GM19099 (cell line): ENCODE results near the gene TLR9.

Experiments
- POLR2A ChIP-seq: IDR thresholded peaks from 3 replicates; pipeline ENCODE4 v1.6.1; 2011; ENCODE audit warnings: low read depth; ENCODE audit not compliant: insufficient read length; ENCODE audit errors: extremely low read depth

TLR9 gene

DNA sequence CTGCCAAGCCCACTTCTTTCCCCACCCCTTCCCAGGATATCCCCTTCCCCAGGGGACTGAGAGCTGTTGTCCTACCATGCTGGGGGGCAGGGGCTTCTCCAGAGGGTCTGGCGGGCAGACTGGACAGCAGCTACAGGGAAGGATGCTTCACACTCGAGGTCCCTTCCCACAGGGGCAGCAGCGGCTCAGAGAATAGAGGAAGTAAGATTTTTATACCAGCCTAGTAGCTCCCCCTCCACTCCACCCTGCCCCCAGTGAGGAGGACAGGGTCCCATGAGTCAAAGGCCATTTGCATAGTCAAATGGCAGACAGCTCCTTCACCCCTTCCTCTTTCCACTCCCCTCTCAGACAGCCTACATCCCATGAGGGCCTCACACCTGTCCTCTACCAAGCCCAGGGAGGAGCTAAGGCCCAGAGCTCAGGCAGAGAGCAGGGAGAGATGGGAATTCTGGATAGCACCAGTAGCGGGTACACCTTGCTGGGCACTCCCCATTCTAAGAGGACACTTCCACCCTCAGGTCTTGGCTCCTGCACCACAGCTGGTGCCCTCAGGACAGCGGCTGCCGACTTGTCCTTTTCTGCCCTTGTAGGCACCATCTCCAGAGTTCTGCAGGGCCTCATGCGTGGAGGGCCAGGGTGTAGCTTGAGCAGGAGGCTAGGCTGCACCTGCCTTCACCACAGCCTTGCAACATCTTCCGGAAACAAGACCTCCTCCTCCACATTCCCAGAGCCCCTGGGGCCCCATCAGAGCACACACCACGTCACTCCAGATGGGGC is at the start of gene TLR9:
Gene TLR9, minus strand, starts transcription at position 194 of the 777 bp plus-strand sequence. Its CDS starts 116 bp downstream, at position 78.
- TF ChIP-seq POLR2A, result peak; percentile 83

DNA sequence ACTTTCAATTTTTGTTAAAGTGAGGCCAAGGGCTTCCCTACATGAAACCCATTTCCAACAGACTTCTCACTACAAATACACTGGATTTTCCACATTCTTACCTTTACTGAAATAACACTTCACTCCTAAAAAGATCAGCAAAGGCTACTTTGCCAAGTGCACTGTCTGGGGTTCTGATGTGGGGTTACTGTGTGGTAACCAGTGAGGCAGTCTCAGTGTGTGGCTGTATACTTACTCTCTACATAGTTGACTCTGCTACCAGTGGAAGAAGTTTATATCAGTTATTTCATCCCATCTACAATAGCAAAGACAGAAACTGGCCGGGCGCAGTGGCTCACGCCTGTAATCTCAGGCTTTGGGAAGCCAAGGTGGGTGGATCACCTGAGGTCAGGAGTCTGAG is 47.4 kb upstream of the TLR9 start:
- no peak for TF ChIP-seq POLR2A

- TF ChIP-seq POLR2A, result no peak
These were observed 44.9 kb upstream of the TLR9 start for GRCh38 chr3:52270252-52270754.

GRCh38 chr3:52269776-52270175 is 44.3 kb upstream of the TLR9 start:
- TF ChIP-seq POLR2A, result no peak

DNA sequence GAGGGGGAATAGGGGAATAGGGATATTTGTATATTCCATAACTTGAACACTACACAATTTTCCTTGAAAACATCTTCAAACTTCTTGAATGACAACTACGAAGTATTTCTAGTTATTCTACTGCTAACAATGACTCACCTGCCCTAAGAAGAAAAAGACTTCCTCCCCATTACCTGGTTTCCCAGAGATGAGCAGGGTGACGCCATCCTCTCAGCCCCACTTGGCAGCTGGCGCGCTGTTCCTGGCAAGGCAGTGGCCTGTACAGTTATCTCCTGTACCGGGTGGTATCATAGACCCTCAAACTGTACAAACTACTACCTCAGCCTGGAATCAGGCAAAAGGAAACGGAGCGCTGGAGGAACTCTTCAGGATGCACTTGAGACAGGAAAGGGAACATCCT is 42.6 kb upstream of the TLR9 start:
- TF ChIP-seq POLR2A, result no peak

DNA sequence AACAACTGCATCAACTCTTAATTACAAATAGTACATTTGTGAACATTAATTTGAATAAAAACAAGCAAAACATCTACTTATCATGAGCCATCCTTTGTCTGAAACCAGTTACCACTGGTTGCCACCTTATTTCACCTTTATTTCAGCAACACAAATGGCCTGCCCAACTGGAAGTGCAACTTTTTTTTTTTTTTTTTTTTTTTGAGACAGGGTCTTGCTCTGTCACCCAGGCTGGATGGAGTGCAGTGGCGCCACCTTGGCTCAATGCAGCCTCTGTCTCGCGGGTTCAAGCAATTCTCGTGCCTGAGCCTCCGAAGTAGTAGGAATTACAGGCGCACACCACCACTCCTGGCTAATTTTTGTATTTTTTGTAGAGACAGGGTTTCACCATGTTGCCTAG is 39.9 kb upstream of the TLR9 start:
- TF ChIP-seq POLR2A, result no peak

GRCh38 chr3:52262447-52262846 is 37.0 kb upstream of the TLR9 start:
- no peak for TF ChIP-seq POLR2A

GRCh38 chr3:52259448-52259847 is 34.0 kb upstream of the TLR9 start:
- TF ChIP-seq POLR2A, result no peak

- no peak for TF ChIP-seq POLR2A
These were observed 33.6 kb upstream of the TLR9 start for GRCh38 chr3:52259035-52259434.

DNA sequence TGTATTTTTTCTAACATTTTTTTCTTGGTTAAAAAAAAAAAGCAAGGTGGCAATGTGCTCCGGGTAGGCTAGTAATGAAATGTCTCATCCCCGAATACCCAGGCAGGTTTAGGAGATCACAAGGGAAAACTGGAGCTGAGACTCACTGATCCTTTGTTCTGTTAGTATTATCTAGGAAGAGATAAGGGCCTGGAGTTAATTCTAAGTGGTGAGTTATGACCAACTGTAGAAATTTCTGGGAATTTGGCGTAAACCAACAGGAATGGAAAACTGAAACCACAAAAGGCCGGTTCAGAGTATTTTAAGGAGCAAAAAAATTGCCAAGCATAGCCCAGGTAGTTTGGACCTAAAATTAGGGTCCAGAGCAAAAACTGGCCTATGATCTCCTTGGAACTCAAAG is 32.5 kb upstream of the TLR9 start:
- TF ChIP-seq POLR2A, result no peak

GRCh38 chr3:52256622-52257021 is 31.2 kb upstream of the TLR9 start:
- no peak for TF ChIP-seq POLR2A

DNA sequence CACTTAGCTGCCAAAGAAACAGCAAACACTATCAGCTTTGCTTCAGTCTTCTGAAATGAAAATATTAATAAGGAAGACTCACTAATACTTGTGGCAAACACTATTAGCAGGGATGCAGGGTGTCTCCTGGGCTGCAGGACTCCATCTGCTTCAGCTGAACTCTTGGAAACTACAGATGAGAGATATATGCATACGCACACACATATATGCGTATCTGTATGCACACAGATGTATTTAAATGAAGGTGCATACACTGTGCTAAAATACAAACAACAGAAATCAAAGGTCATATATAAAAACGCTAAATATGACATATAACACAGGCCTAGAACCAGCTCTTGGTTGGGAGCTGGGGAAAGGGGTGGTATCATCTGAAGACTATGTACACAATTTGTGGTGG is 30.7 kb upstream of the TLR9 start:
- TF ChIP-seq POLR2A, result no peak

DNA sequence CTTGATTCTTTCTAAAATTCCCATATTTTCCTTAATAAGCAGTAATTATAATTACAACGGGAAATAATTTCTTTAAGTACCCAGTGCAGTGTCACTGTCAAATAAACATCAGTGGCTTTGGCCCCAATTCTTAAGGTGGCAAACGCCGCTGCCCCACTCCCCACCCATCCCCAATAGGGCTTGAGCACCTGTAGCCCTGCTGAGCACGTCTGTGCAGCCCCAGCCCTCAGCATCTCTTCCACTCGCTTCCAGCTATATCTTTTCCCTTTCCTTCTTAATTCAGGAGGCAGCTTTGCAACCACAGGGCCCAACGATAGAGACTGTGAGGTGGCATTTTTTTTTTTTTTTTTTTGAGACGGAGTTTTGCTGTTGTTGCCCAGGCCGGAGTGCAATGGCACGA is 29.2 kb upstream of the TLR9 start:
- no peak for TF ChIP-seq POLR2A

- TF ChIP-seq POLR2A, result no peak
These were observed 28.2 kb upstream of the TLR9 start for GRCh38 chr3:52253314-52254304.

DNA sequence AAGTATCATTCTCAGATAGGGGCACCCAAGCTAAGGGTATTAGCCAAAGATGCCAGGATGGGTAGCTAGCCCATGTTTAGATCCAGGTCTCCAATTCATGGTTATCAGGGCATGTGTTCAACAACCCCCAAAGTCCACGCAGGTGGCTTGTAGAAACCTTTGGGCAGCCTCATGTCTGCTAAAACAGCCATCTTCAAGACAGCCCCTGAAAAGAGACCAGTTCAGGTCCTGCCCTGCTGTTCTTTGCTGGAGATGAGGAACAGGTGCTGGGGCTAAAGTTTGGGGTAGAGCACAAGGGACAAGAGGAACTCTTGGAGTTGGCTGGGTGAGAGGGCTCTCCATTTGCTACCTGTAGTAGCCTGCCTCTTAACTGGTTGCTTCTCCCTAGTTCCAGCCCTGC is 24.7 kb upstream of the TLR9 start:
- TF ChIP-seq POLR2A, result no peak
